NCI-H226 (cell line): Measurements from ENCODE around the gene ARHGAP18.
A peak's percentile ranks its signal among the peaks of the same experiment; 100 is the strongest.

ENCODE experiments used
- DNase-seq: peaks from one replicate; pipeline ENCODE4 v3.0.0-alpha.2; 2015

ARHGAP18 gene

DNA sequence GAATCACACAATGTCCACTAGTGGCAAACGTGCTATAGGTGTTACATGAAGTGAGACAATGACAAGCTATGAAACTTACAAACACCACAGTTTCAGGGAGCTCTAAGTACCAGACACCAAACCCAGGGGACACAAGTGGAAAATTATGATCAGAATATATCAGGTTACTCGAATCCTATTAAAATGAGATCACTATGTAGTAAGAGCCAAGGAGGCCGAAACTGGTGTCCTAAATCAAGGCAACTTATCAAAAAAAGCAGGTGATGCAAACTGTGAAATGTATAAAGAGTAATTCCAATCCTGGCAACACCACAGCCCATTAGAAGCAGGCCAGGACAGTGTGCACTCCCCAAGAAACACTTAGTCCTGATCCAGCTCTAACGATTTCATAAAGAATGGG is 100.3 kb downstream of the ARHGAP18 start:
- no peak for DNase-seq

DNA sequence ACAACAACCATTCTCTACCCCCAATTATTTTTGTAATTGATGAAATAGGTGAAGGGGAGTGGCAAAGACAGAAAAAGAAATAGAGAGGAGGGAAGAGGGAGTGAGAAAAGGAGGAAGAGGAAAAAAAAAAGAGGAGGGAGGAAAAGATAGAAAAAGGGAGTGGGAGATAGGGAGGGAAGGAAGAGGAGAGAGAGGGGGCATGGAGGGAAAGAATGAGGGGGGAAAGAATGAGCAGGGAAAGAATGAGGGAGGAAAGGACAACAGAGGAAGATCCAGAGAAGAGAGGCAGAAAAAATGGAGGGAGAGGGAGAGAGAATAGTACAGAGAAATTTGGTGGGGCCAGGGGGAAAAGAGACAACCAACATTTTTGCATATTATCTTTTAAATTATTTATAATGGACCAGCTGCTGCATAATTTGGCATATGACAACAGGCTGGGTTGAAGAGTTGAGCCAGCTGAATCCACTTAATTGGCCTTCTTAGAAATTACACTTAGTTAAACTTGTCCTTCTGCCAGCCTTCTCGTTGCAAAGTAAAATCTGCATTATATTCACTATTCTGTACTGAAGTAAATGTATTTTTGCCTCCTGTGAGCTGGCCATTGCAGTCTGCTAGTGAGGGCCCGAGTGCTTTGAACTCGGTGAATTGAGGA is 101.0 kb downstream of the ARHGAP18 start:
- DNase-seq, result no peak

GRCh38 chr6:129607581-129608186 is 102.3 kb downstream of the ARHGAP18 start:
- no peak for DNase-seq

GRCh38 chr6:129606664-129607063 is 103.3 kb downstream of the ARHGAP18 start:
- DNase-seq, result no peak

DNA sequence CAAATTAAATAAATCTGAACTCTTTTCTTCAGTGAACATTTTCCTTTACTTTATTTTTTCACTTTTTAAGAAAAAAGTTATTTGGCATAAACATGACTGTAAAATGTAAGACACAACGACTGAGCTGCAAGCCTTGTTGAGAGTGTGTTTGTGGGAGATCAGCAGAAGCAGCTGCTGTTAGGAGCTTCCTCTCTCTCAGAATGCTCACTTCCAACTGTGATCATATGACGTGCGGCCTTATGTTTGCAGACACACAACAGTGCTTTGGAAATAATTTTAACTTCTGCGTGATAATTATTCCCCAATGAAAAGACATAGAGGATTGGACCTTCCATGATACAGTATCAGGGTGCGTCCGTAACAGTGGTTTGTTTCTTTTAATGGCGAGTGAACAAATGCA is 104.0 kb downstream of the ARHGAP18 start:
- no peak for DNase-seq

GRCh38 chr6:129605095-129605494 is 104.9 kb downstream of the ARHGAP18 start:
- DNase-seq, result no peak

DNA sequence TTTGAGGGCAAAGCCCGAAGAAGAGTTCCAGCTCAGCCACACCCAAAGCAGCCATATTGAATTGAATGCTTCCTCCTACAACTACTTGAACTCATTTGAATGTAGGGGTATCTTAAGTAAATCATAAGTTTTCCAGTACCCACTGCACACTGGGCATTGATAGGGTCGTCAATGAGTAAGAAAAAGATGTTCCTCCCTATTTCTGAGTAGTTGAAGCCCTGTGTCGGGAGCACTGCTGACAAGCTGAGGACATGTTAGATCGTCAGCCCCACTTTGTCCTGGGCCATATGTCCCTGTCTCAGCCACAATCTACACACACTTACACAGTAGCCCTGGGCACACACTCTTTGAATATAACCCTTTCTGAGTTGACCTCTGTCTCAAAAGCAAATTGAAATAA is 105.7 kb downstream of the ARHGAP18 start:
- no peak for DNase-seq

GRCh38 chr6:129603741-129604140 is 106.2 kb downstream of the ARHGAP18 start:
- DNase-seq, result no peak

DNA sequence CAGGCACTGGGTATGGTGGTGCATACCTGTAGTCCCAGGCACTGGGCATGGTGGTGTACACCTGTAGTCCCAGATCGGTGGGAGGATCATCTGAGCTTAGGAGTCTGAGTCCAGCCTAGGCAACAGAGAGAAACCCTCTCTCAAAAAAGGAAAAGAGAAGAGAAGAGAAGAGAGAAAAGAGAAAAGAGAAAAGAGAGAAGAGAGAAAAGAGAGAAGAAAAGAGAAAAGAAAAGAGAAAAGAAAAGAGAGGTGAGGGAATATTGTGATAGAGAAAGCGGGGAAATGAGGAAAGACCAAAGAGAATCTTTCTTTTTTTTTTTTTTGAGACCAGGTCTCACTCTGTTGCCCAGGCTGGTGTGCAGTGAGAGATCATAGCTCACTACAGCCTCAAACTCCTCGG is 108.7 kb downstream of the ARHGAP18 start:
- DNase-seq, result no peak

- DNase-seq, result no peak
Measured at GRCh38 chr6:129599467-129599866, 110.5 kb downstream of the ARHGAP18 start.

GRCh38 chr6:129598244-129599187 is 111.5 kb downstream of the ARHGAP18 start:
- peak; percentile 7 for DNase-seq

DNA sequence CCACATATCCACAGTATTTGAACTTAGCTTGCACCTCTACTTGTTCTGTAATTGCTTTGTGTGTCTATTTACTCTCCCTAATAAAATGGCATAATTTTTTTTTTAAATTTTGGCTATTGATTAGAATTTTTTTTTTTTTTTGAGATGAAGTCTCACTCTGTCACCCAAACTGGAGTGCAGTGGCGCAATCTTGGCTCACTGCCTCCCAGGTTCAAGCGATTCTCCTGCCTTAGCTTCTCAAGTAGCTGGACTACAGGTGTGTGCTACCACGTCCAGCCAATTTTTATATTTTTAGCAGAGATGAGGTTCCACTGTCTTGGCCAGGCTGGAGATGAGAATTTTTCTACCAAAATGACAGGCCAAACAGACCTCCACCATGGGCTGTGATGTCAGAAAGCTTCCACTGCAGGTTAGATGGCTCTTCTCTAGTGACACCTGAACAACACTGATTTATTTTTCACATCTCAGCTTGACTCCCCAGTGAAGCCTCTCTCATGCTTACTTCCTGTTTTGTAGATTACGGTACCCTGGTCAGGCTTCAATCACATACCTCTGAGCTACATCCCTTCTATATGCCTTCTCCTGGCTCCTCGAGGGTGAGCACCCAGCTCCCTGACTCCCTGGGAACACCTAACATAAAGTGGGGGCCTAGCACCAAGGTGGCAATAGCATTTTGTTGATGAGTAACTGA is 112.8 kb downstream of the ARHGAP18 start:
- DNase-seq, result no peak

- DNase-seq, result no peak
Measured at GRCh38 chr6:129596522-129596921, 113.5 kb downstream of the ARHGAP18 start.

DNA sequence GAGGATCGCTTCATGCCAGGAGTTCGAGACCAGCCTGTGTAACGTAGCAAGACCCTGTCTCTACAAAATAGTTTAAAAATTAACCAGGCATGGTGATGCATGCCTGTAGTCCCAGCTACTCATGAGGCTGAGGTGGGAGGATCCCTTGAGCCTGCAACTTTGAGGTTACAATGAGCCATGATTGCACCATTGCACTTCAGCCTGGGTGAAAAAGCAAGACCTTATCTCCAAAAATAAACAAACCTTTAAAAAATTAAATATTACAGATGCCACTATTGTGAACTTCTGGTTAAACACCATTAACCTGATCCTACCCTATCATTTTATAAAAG is 116.8 kb downstream of the ARHGAP18 start:
- DNase-seq, result peak; percentile 54

DNA sequence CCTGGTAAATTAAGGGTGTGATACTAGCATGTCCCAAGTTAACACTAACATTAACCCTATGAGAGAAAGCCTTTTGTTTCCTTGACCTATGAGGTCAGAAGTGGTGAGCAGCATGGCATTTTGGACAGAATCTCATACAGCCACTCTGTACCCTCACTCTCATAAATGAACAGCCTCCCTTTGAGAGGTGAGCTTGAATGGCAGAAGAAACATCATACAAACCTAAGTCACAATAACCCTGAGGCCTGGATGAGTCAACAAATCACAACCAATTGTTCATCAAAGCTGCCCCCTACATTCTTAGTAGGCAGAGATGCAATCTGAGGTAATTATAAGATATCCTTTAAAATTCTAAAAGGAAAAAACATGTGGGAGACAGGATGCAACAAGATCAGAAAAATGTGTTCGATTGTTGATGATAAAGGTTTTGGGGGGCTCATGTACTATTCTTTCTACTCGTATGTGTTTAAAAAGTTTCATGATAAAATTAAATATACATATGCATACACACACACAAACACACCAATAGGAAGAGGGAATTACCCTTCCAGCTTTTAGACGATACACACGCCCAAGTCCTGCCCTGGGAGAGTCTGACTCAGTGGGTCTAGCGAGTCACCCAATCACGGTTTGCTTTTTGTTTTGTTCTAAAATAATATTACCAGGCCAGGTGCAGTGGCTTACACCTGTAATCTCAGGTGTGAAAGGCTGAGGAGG is 117.3 kb downstream of the ARHGAP18 start:
- peak; percentile 12 for DNase-seq

DNA sequence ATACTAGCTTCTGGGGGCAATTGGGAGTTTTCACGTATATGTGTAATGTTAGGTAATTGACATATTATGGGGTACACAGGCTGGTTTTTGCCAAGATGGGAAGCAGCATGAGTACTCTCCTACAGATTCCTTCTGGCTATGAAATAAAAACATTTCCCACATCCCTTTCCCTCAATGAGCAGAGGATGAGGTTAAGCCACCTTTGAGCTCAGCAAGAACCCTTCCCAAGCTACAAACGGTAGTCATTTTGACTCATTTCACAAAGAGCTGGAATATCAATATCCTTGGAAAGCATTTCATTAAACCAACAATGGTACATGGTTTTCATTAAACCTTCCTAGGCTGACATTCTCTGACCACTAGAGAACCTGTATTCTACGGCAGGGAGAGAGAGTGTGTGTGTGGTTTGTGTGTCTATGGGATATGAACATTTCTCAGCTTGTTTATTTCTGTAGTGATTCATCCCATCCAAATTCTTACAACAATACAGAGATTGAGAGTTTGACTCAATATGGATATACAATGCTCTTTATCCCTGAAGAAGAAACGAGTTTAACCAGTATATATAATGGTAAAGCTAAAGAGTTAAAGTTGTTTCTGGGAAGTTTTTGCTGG is 119.5 kb downstream of the ARHGAP18 start:
- DNase-seq, result no peak

DNA sequence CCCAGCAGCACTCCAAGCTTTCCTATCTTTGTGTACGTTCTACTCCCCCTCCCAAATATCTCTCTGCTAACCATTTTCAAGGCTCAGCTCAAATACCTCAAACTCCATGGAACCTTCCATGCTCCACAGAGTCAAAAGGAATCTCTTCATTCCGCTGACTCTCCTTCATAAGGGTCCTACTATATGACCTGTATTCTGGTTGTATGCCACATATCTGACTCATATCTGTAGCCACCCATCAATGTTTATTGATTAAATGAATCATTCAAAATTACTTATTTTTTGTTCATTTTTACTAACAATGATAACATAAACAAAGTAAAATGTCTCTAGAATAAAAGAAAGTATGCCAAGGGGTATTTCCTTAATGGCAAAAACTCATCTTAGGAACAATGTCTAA is 123.2 kb downstream of the ARHGAP18 start:
- no peak for DNase-seq

- no peak for DNase-seq
Measured at GRCh38 chr6:129583866-129584265, 126.1 kb downstream of the ARHGAP18 start.

- DNase-seq, result no peak
Measured at GRCh38 chr6:129578315-129578714, 131.7 kb downstream of the ARHGAP18 start.

GRCh38 chr6:129577691-129578090 is 132.3 kb downstream of the ARHGAP18 start:
- DNase-seq, result no peak

- no peak for DNase-seq
Measured at GRCh38 chr6:129576456-129576855, 133.5 kb downstream of the ARHGAP18 start.
